HG03280 (cell line): Measurements from ENCODE around the gene PTPN7.
"Not testable (repeated sequence)": the region's sequence is repeated elsewhere in the genome, so short reads cannot be mapped to it uniquely, and the experiment has no call there.

Experiments used
- ATAC-seq: cut with Tn5 transposase; IDR thresholded peaks from one replicate; pipeline ENCODE4 v1.9.1; 2021; ENCODE audit warnings: mild to moderate bottlenecking, moderate library complexity; ENCODE audit not compliant: unreplicated experiment

PTPN7 gene

DNA sequence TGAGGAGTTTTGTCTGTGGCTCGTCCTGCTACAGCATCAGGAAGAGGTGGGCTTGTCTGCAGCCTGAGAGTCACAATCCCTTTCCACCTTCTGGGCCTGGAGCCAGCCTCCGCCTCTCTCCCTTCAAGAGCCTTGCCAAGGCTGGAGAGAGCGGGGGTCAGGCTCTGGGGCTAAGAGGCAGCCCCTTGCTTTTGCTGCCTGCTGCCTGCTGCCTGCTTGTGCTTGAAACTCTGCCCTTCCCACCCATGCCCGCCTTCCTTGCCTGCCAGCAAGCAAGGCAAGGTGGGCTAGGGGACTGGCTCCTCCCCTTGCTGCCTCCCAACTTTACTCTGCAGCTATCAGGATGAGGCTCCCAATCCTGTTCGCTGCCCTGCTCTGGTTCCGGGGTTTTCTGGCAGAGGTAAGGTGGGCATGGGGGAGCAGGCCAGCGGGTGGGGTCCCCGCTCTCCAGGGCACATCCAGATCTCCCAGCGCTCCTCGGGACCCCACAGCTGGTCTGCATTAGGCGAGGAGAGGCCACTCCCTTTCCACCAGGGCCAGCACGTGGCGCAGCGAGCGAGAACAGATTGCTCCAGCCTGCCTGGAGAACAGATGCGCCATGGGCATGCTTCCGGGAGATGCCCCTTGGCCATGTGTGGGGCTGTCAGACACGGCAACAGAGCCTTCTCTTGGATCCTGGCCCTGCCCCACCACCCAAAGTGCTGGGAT lies 7.5 kb upstream of the PTPN7 start:
- no peak for ATAC-seq

GRCh38 chr1:202167054-202167453 lies 6.7 kb upstream of the PTPN7 start:
- not testable (repeated sequence) for ATAC-seq

GRCh38 chr1:202165942-202166843 lies 5.8 kb upstream of the PTPN7 start:
- no peak for ATAC-seq

- no peak for ATAC-seq
These were observed 5.0 kb upstream of the PTPN7 start for GRCh38 chr1:202165267-202165941.

- ATAC-seq, result no peak
These were observed 4.1 kb upstream of the PTPN7 start for GRCh38 chr1:202164271-202165037.

- no peak for ATAC-seq
These were observed 3.2 kb upstream of the PTPN7 start for GRCh38 chr1:202163281-202164270.

GRCh38 chr1:202162418-202163280 lies 2.2 kb upstream of the PTPN7 start:
- ATAC-seq, result no peak

- no peak for ATAC-seq
These were observed 1.6 kb upstream of the PTPN7 start for GRCh38 chr1:202162047-202162417.

DNA sequence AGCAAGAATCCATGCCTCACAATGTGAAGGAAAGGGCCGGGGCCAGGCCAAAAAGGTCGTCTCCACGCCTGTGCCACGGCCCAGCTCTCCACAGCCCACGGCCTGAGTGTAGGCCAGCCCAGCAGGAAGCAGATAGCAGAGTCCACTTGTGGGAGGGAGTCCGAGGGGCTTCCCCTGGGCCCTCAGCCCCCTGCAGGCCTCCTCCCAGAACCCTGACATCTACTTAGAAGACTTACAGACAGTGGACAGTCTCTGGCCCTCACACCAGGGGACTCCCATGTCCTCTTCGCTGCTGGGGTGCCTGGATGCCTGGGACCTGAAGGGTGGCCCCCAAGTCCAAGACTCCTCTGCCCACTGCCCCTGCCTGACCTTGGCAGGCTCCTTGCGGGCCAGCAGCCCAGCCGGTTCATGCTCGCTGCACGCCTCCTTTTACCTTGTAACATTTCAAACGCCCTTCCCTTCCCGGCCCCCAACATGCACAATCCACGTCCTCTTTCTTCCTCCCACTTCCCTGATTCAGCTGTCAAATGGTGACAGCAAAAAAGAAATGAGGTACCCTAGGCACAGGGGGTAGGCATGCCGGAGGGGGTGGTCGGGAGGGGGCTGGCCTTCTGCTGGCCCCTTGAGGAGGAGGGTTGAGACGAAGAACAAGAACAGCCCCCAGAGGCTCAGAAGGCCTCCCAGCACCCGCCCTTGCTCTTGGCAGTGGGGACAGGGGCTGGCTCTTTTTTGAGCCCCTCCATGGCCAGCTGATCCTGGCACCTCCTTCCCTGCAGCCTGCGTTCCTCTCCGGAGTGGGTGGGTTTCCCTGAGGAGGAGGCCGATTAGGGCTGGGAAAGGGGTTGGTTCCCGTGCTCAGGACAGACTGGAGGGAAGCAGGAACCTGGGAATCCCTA lies 997 bp upstream of the PTPN7 start:
- ATAC-seq, result no peak

DNA sequence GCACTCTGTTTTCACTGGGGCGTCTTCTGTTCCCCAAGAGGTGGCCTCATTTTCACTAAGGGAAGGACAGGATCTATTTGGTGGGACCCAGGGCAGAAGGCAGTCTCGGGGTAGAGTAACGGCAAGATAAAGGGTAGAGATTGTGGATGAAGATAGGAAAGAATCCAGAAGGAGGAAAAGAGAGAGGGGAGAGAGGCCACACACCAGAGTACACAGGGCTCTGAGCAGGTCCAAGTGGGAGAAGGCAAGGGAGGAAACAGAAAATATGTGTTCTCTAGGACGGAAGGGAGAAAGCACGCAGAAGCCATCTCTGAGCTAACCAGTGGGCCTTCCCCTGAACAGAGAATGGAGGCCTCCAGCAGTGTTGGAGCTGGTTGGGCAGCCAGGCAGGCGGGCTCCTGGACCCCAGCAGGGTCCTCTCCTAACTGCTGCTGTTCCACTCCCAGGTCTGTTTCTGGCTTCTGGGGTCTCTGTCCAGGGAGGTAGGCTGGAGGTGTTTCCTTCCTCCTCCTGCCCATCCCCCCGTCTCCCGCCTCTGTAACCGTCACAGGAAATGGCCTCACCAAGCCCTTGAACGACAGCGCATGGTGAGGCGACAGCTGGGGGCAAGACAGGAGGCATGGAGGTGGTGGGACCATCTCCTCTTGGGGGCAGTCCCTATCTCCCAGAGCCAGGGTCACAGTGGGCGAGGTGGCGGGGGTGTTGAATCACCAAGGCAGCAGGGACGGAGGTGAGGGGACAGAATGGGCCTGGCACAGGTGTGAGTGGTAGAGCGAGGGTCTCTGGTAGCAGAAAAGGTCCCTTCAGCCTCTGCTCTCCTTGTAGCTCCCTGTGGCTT lies 649 bp downstream of the PTPN7 start:
- no peak for ATAC-seq

DNA sequence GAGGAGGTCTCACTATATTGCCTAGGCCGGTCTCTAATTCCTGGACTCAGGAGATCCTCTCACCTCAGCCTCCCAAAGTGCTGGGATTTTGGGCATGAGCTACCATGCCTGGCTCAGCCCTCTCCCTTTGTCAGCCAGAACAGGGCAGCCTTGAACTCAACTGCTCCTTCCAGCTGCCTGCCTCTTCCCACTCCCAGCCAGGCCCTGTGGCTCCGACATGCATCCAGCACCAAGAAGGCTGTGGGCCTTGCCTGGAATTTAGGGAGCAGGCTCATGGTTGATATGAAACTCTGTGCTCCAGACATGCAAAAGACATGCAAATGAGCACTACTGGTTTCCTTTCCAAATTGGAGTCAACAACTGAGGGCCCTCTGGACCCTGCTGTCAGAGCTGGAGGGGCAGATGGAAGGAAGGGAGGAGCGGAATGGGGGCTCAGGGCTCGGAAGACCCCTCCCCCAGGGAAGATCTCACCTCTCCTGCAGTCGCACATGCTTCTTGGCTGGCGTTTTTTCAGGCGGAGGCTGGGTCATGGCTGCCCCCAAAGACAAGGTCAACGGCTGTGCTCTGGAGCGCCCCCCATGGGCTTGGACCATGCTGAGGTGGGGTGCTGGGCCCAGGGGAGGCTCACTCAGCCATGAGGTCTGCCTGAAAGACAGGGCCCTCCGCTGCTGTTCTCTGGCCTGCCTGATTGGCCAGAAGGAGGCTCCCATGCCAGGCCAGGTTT lies 1.4 kb downstream of the PTPN7 start:
- no peak for ATAC-seq

- no peak for ATAC-seq
These were observed 2.5 kb downstream of the PTPN7 start for GRCh38 chr1:202157945-202158344.

- ATAC-seq, result no peak
These were observed 3.8 kb downstream of the PTPN7 start for GRCh38 chr1:202156590-202156989.

DNA sequence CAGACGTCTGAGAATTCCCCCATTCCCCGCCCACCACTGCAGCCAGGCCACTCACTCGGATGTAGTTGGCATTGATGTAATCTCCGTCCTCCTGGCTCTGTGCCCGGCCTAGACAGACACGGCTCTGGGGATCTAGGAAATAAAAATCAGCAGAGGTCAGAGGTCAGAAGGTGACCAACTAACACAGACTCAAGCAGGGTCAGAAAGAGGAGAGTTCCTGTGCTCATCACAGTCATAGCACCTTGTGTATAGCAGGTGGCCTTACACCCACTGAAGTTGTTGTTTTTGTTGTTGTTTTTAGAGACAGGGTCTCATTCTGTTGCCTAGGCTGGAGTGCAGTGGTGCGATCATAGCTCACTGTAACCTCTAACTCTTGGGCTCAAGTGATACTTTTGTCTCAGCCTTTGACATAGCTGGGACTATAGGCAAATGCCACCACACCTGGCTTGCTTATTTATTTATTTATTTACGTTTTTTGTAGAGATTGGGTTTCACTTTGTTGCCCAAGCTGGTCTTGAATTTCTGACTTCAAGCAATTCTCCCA lies 4.9 kb downstream of the PTPN7 start:
- ATAC-seq, result no peak

DNA sequence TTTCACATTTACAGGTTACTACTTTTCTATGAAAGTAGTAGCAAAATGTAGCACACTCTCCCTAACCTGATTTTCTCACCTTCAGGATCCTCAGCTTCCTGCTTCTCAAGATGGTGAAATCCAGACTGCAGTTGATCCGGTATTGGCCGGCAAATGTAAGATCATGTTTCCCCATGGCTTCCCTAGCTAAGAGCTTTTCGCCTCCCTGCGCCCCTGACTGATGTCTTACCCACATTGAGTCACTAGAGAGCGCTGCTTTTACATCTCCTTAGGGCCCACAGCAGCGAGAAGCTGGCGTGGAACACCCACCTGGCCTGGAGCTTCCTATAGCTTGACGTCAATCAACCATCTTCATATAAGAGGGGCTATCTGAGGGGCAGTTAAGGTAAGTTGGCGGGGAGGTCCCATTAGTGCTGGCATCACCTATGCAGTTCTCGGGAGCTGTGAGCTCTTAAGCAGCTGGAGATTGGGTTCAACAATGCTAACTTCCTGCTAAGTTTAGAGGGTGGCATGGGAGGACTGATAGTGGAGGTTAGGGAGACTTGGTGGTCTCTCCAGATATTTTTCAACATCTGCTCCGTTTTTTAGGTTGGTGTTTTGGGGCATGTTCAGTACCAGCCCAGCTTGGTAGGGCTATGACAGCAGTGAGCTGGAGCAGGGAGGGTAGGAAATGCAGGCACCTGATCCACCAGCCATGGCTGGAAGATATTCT lies 5.5 kb downstream of the PTPN7 start:
- peak; percentile 46 for ATAC-seq
